Ecto neural progenitor cell (in vitro differentiated cells): ENCODE measurements around the gene MAD1L1.

Experiments used
- DNase-seq: peaks from one replicate; pipeline ENCODE4 v3.0.0-alpha.2; 2018; ENCODE audit warnings: low spot score

MAD1L1 gene

GRCh38 chr7:1926908-1927306 lies 305.8 kb downstream of the MAD1L1 start:
- DNase-seq = no peak

GRCh38 chr7:1925973-1926907 lies 306.5 kb downstream of the MAD1L1 start:
- DNase-seq = no peak

- no peak for DNase-seq
Measured at GRCh38 chr7:1925349-1925748, 307.4 kb downstream of the MAD1L1 start.

DNA sequence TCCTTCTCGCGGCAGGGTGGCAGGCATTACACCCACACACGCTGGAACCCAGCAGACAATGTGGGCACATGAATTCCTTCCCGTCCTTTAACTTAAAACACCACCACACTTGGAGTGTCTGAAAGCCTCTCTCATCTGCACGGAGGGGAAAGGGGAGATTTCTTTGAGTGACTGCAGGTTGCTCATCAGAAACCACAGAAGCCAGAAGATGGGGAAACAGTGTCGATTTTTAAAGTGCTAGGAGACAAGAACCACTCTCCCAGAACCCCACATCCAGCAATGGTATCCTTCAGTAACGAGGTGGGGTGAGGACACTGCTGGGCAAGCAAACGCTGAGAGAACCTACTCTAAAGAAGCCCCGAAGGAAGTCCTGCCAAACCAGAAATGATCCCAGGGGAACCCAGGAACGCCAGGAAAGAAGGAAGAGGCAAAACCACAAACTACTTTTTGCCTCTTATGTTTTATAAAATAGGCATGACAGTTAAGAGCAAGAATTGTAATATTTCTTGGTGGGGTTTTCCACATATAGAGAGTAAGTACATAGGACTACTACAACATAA lies 308.4 kb downstream of the MAD1L1 start:
- DNase-seq = no peak

- DNase-seq = no peak
Measured at GRCh38 chr7:1923409-1924257, 309.1 kb downstream of the MAD1L1 start.

- DNase-seq = no peak
Measured at GRCh38 chr7:1922870-1923236, 309.9 kb downstream of the MAD1L1 start.

DNA sequence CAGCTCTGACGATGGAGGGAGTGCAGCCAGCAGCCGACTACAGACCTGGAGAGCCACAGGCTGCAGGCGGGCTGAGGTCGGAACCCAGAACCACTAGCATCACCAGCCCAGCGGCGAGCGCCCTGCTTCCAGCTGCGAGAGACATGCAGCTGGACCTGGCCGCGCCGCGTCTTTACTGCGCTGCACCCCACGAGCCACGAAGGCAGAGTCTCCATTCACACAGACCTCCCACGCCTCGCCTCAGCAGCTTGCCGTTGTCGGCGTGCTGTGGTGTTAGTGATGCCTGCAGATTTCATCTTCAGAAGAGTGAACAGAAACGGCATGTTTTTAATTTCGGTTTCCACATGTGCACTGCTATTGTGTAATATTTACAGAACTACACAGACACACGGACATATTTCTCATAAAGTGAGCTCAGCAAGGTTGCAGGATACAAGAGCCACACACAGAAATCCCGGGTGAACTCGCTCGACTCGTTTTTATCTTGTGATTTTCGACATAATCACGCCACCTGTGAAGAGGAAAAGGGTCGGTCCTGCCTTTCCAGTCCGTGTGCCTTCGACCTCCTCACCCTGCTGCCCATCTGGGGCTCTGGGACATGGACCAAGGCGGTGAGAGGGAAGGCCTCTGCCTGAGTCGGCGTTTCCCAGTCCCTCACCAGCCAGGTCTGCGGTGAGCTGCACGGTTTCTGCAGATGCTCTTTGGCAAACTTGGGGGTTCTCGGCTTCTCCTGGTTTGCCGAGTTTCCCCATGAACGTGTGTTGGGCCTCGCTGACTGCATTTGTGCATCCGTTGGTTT lies 310.5 kb downstream of the MAD1L1 start:
- DNase-seq = no peak

DNA sequence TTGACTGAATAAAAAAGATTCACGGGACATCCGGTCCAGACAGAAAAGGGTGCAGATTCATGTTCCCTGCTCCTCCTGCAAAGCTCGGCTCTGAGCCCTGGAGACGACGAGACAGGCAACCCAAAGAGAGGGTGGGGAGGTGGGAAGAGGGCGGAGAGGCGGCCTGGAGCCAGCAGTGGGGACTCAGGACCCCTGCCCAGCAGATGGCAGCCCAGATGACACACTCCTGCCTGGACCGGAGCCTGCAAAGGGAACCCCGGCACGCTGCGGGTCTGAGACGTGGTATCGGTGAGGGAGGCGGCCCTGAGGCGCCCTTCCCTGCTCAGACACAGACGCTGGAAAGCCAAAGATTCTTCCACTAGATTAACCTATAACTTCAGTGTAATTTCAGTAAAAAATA lies 311.9 kb downstream of the MAD1L1 start:
- no peak for DNase-seq

DNA sequence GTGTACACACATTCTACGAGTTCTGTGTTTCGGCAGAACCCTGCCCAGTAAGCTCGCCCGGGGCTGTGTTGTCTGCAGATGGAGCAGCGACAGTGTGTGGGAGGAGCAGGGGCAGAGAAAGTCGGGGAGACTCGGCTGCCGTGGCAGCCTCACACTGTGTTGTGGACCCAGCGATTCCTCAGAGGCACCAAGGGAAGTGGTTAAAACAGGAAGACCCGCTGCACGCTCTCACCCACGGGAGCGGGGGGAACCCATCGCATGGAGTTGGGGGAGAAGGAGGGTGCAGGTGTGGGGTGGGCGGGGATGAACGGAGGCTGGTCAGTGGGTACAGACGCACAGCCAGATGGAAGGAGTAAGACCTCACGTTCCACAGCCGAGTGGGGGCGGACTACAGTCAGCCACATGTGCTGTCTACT lies 312.5 kb downstream of the MAD1L1 start:
- no peak for DNase-seq

DNA sequence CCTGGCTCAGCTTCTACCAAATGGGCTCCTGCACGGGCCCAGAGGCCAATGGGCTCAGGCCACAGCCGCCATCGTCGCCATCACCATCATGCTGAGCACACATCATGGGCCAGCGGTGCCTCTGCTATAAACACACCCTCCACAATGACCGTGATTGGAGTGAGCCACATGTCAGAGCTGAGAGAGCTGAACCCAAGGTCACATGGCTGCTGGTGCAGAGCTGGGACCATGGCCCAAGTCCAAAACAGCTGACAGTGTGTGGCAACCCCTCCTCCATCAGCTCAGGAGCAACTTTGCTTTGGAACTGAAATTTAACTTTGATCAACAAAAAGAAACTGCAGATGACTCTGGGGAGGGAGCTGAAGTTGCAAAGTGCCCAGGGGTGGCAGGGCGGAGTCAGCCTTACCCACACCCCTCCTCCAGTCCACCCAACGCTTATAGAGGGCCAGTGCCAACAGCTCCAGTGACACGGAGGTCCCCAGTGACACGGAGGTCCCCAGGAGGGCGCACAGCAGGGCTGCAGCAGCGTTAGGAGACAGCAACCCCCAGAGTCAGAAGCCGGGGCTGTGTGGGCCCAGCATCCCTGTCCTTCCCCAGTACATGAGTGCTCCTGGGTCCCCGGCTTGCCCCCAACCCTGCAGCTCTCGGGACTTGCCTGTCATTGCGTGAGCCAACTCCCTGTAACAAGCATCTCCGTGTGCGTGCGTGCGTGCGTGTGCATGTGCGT lies 313.0 kb downstream of the MAD1L1 start:
- no peak for DNase-seq

DNA sequence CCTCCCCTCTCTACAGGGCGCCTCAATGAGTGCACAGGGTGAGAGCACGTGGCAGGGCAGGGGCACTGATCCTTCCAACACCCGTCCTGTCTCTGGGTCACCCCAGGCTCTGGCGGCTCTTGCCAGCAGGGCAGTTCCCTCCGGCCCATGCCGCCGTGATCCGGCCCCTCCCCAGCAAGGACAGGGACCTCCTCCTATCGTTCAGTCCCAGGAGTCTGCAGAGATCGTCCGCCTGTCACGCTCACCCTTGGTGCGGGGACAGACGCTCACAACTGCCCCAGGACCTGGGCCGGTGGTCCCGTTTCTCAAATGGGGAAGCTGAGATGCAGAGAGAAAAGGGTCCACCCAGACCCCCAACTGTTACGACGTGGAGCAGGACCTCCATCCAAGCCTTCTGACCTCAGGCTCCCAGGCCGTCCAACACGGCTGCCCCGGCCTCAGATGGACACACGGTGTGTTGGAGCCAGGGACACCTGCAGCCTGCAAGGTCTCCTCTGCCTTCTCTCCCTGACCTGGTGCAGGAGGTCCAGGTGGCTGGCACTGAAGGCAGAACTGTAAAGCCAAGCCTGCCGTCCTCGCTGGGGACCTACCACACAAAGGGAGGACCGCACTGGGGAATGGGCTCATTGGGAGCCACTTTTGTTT lies 313.7 kb downstream of the MAD1L1 start:
- DNase-seq = no peak

- no peak for DNase-seq
Measured at GRCh38 chr7:1918063-1918645, 314.6 kb downstream of the MAD1L1 start.

GRCh38 chr7:1917221-1918062 lies 315.3 kb downstream of the MAD1L1 start:
- DNase-seq = no peak

DNA sequence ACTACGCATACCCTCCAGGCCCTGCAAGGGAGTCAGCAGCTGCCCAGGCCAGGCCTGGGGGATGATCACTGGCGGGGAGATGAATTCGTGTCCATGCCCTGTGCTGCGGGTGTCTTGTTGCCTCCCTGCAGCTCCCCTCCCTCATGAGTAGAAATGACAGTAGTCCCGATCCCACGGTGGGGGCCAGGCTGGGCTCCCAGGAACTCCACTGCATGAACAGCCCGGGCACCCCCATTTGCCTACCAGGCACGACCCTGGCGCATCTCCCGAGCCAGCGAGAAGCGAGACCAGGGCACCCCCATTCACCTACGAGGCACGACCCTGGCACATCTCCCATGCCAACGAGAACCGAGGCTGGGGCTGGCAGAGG lies 316.2 kb downstream of the MAD1L1 start:
- DNase-seq = no peak

- DNase-seq = no peak
Measured at GRCh38 chr7:1915956-1916600, 316.7 kb downstream of the MAD1L1 start.

GRCh38 chr7:1915326-1915725 lies 317.4 kb downstream of the MAD1L1 start:
- no peak for DNase-seq

DNA sequence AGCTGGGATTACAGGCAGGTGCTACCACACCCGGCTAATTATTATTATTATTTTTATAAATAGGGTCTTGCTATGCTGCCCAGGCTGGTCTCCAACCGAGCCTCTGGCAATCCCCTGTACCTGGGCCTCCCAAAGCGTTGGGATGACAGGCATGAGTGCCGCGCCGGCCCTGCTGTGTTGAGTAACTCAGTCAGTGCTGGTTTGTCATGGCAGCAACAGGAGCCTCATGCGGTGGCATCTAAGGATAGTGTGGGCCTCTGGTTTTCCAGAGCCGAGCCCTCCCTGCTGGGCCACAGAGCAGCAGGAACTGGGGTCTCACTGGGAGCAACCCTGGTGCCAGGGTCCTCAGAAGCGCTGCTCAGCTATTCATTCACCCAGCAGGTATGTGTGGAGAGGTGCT lies 318.0 kb downstream of the MAD1L1 start:
- DNase-seq = no peak

GRCh38 chr7:1914321-1914720 lies 318.4 kb downstream of the MAD1L1 start:
- no peak for DNase-seq
